GM21825 (cell line): ENCODE results near the gene ARHGAP12.
A peak's percentile ranks its signal among the peaks of the same experiment; 100 is the strongest.
"Not testable (repeated sequence)": the region's sequence is repeated elsewhere in the genome, so short reads cannot be mapped to it uniquely, and the experiment has no call there.

Source experiments
- ATAC-seq: cut with Tn5 transposase; IDR thresholded peaks from one replicate; pipeline ENCODE4 v1.9.1; 2021; ENCODE audit warnings: mild to moderate bottlenecking, moderate library complexity; ENCODE audit not compliant: unreplicated experiment

Gene ARHGAP12

GRCh38 chr10:31926765-31927564 is 1.7 kb downstream of the ARHGAP12 start:
- ATAC-seq, result no peak

- no peak for ATAC-seq
Observed at GRCh38 chr10:31926160-31926559, 2.5 kb downstream of the ARHGAP12 start.

GRCh38 chr10:31924833-31925232 is 3.8 kb downstream of the ARHGAP12 start:
- no peak for ATAC-seq

GRCh38 chr10:31923389-31923788 is 5.2 kb downstream of the ARHGAP12 start:
- no peak for ATAC-seq

- peak; percentile 58 for ATAC-seq
Observed at GRCh38 chr10:31921031-31921430, 7.6 kb downstream of the ARHGAP12 start.

GRCh38 chr10:31920538-31920937 is 8.1 kb downstream of the ARHGAP12 start:
- ATAC-seq, result peak; percentile 69

GRCh38 chr10:31918671-31919409 is 9.8 kb downstream of the ARHGAP12 start:
- ATAC-seq, result no peak

GRCh38 chr10:31914370-31914769 is 14.3 kb downstream of the ARHGAP12 start:
- ATAC-seq, result no peak

GRCh38 chr10:31912898-31913850 is 15.5 kb downstream of the ARHGAP12 start:
- ATAC-seq, result no peak

- ATAC-seq, result no peak
Observed at GRCh38 chr10:31912289-31912688, 16.3 kb downstream of the ARHGAP12 start.

- no peak for ATAC-seq
Observed at GRCh38 chr10:31910016-31910415, 18.6 kb downstream of the ARHGAP12 start.

GRCh38 chr10:31908157-31908556 is 20.5 kb downstream of the ARHGAP12 start:
- ATAC-seq, result no peak

- ATAC-seq, result no peak
Observed at GRCh38 chr10:31906039-31906438, 22.6 kb downstream of the ARHGAP12 start.

GRCh38 chr10:31905586-31905985 is 23.0 kb downstream of the ARHGAP12 start:
- ATAC-seq, result no peak

- ATAC-seq, result no peak
Observed at GRCh38 chr10:31902625-31903024, 26.0 kb downstream of the ARHGAP12 start.

GRCh38 chr10:31897506-31897905 is 31.1 kb downstream of the ARHGAP12 start:
- no peak for ATAC-seq

GRCh38 chr10:31896968-31897384 is 31.7 kb downstream of the ARHGAP12 start:
- ATAC-seq, result no peak

- ATAC-seq, result not testable (repeated sequence)
Observed at GRCh38 chr10:31895722-31896121, 32.9 kb downstream of the ARHGAP12 start.

GRCh38 chr10:31888442-31888841 is 40.2 kb downstream of the ARHGAP12 start:
- ATAC-seq, result no peak

- no peak for ATAC-seq
Observed at GRCh38 chr10:31887850-31888249, 40.8 kb downstream of the ARHGAP12 start.

GRCh38 chr10:31886885-31887284 is 41.7 kb downstream of the ARHGAP12 start:
- no peak for ATAC-seq
